ENCODE data around the gene BCAP29.

Gene BCAP29

DNA sequence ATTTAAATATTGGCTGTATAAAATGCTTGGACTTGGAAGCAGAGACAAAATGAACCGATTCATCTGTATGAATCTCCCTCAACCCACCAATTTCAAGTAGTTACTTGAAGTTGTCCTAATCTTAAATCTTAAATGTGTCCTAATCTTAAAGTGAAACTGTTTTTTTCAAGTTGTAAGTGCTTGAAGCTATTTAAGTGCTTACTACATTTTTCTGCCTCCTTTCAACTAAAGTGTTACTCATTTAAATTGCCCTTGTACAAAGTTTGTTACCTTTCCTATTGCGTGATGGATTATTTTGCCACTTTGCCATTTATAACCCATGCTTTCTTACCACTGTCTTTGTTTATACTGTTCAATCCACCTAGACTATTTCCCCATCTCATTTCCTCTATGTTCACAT is 2.8 kb downstream of the BCAP29 start:
- no peak for DNase-seq

DNA sequence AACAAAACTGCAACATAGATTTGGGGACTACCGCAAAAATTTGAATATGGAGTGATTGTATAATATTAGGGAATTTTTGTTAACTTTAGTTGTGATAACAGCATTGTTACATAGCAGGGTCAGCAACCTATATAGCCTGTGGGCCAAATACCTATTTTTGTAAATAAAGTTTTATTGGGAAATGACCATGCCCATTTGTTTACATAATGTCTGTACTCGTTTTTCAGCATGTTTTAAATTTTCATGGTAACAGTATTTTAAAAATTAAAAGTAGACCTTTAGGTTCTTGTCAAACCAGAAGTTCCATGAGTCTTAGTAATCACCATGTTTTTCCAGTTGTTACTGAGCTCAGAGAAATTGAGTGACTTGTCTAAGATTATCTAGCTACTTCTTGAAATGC is 4.7 kb downstream of the BCAP29 start:
- DNase-seq, result no peak

DNA sequence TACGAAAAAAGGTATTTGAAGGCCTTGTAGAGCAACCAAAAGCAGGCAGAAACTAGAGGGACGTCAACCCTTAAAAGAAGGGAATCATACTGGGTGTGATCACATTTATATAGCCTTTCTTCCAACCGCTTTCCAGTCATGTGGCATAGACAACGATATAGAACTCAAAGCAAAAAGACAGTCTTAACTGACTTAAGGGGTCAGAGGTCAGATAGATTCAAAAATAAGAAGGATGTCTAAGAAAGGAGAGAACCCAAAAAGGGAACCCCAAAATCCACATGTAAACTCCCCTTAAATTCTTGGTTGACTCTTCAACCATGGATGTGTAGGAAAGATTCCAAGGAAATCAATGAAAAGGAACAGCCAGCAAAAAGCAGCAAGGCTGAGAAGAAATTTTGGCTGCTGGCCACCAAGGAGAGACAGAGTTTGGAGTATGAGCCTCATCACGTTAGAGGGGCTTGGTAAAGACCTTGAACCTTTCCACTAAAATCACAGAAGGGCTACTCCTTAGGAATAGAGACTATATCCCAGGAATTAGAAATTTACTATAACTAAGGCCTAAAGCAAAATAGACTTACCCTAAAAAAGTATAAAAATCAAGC is 8.6 kb downstream of the BCAP29 start:
- DNase-seq, result no peak

DNA sequence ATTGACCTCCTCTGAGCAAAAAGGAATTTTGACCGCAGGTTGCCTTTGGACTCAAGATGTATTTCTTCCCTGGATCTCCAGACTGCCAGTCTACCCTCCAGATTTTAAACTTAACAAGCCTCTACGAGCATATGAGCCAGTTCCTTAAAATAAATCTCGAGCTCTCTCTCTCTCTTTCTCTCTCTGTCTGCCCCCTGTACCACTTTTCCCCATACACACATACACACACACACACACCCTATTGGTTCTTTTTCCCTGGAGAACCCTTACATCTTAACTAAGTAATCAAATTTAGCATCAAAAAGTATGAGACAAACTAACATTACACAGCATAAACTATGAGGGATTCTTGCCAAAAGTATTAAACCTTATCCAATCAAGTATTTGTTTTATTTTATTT is 11.4 kb downstream of the BCAP29 start:
- DNase-seq, result no peak

DNA sequence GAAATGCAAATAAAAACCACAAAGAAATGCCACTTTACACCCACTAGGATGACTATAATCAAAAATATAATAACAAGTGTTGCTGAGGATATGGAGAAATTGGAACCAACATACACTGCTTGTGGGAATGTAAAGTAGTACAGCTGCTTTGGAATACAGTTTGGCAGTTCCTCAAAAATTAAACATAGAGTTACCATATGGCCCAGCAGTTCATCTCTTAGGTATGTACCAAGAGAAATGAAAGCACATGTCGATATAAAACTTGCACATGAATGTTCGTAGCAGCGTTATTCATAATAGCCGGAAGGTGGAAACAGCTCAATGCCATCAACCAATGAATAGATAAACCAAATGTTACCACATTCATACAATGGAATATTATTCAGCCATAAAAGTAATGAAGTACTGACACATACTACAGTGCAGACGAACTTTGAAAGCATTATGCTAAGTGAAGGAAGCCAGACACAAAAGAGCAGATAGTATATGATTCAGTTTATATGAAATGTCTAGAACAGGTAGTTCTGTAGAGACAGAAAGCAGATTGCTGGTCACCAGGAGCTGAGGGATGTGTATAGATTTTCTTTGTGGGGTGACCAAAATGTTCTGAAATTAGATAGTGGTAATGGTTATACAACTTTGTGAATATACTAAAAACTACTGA is 12.4 kb downstream of the BCAP29 start:
- no peak for DNase-seq

DNA sequence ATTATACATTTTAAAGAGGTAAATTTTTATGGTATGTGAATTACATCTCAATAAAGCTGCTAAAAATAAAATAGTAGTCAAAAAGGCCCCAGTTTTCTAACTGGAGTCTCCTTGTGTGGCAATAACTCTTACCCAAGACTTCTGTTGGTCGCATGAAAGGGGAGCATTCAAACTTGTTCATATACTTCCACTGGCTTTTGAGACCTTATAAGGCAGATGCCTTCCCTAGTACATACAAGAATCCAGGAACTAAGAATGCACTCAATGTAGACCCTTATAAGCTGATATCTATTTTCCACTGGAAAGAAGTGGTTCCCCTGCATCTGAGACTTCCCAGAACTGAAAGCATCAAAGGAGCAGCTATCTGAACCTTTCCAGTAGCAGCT is 13.0 kb downstream of the BCAP29 start:
- DNase-seq, result no peak

DNA sequence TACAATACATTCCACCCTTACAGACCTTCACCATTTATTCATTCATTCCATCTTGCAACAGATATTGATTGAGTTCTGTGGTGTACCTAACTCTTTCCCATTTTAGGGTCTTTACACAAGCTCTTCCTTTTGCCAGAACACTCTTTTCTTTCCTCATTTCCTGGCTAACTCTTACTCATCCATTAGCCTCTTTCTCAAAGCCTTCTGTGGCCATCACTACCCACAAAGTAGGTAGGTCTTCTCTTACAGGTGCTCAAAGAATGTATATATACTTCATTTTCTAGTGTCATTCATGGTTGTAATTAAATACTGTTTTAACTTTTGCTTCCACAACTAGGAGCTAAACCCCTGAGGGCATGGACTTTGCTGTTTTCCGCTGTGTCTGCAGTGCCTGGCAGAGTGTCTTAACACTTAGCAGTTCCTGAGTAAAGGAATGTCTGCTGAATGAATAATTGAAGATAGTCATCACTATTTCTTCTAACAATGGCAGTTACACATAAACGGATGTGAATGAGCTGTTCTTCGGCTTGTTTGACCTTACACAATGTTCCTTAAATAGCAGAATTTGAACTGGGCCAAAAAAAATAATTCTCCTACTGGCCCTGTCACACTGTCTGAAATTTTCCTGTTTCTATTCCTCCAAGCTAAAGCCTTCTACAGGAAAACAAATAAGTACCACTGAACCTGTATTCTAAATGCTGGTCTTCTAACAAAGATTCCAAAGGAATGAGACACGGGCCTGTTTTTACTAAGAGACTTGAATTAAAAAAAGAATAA is 15.1 kb downstream of the BCAP29 start:
- no peak for DNase-seq

DNA sequence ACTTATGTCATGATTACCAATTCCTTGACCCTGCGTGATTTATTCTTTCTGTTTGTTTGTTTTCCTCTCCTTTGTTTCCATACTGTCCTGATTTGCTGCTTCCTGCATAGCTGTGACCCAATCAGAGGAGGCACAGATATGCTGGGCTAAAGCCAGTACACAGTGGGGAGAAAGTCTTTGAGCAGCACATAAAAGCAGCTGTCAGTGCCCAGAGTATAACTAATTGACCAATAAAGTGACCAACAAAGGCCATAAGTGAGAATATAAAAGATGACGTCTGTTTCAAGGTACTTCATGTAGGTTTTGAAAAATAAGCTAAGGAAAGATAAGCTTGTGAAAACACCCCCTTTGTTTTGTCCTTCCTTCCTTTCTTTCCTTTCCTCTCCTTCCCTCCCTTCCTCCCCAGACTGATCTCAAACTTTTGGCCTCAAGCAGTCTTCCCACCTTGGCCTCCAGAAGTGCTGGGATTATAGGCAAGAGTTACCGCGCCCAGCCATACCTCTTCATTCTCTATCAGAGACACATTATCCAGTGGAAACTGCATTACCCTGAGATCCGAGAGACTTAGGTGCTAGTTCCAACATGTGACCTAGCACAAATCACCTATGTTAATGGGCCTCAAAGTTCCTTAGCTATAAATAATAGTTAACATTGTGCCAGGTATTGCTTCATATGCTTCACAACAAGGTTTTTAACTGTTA is 17.0 kb downstream of the BCAP29 start:
- no peak for DNase-seq

DNA sequence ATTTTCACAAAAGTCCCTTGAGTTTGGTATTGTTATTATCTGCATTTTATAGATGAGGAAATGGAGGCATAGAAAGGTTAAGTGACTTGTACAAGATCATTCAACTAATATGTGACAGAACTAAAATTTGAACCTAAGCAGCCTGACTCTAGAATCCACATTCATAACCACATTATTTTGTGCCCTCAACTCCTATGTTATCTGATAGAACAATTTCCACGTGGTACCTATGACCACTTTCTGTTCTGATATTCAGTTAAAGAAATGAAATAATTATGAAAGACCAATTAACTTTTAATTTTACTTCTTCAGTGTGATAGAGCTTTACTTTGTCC is 17.5 kb downstream of the BCAP29 start:
- DNase-seq, result no peak

DNA sequence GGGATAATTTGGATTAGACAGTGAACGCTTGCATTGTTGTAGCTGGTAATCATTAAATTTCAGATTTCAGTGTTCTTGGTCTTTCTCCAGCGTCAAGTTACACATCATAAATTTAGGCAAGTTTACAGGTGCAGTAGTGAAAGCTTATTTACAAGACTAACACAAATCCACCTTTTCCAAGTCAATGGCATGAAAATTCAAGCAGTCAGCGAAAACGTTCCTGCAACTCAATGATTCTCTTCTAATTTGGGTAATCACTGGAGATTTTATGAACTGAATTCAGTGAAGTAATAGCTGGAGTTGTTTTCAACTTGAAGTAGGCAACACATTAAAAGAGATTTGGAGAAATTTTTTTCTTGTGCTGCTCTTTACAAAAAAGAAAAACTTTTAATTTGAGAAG is 17.9 kb downstream of the BCAP29 start:
- no peak for DNase-seq

DNA sequence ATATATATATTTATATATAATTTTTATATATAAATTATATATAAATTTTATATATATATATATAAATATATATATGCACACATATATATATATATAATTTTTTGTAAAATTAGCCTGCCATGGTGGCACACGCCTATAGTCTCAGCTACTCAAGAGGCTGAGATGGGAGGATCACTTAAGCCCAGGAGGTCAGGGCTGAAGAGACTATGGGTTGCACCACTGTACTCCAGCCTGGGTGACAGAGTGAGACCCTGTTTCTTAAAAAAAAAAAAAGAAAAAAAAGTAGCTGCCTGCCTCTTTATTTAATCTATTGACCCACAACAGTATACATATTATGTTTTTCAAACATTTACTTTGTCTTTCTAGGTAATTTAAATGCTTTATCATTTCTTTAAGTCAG is 19.2 kb downstream of the BCAP29 start:
- DNase-seq, result no peak

DNA sequence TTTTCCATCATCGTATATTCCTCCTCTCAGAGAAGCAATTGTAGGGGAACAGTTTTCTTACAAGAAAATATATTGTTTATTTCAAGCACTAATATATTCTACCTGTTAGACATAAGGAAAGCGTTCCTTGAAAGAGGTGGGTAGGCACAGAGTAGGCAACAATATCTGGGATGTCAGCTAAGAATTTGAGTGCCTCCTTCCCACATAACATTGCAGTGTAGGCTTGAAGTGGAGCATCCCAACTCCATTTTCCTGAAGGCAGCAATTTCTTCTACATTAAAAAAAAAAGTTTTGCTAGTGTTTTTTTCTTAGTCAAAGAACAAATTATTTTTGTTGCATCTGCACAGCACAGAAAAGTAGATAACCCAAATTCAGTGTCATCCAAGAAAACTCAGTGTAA is 20.8 kb downstream of the BCAP29 start:
- no peak for DNase-seq

DNA sequence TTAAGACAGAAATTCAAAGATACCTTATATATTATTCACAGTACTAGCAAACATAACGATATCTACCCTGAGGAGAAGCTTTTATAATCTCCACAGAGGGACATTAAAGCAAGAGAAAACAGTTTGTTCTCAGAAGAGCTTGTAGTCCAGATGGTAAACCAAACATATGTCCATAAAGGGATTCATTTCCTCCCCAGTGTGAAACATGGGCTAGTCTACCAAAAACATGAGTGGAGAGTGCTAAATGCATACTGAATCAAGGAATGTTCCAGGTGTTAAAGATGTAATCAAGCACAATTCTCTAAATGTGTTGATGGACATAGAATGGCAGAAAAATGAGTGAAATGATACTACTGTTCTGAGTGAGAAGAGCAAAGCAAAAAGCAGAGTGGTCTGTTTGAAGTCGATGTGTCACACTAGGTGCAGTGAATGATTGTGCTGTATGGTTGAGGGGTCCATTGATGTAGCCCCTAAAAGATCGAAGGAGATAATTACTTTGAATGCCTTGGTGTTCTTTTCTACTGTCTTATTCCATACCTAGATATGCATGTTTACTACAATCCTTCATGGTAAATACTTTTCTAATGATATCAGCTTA is 25.3 kb downstream of the BCAP29 start:
- DNase-seq, result no peak

DNA sequence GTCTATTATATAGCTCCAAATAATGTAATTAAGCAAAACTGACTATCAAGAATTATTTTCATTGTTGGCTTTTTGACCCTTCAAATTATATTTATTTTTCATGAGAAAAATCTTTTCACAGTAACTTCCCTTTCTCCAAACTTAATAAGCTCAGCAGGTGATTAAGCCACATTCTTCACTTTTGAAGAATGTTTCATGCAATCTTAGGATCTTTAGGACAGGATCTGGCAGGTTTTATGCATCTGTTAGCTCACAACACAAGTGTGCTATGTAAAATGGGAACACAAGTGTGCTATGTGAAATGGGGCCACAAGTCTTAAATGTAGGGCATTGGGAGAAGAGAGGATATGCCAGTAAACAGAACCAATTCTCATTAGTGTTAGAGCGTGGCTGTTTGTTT is 26.3 kb downstream of the BCAP29 start:
- no peak for DNase-seq

DNA sequence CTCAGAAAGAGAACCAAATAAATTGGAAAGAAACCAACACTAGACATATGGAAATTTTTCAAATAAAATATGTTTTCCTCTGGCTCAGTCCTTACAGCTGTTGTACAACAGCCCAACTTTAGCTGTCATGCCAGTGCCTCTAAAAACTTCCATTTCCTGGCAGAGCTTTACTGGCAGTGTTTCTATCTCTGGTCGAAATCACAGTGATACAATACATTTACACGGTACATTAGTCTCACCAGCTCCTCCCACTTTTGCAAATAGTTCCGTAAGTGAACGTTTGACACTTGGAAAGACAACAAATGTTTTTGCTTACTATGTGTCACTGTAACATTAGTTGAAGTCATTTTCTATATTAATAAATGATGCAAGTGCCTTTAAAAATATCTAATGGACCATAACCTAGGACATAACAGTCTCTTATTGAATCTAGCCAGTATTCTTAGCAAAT is 29.8 kb downstream of the BCAP29 start:
- no peak for DNase-seq

DNA sequence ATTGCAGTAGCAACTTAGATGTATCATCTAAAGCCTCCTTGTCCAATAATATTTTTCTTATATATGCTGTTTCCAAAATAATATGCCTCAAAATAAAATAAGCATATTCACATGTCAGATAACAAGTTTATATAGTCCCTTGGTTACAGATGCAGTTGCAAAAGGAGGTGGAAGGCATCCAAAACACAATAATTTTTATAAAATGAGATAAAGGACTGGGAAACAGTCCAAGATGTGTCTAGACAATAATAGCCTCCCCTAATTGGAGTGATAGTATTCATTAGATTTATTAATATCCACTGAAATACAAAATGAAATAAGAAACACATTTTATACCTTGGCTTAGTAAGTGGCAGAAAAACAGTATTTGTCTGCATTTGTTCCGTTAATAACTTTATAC is 30.3 kb downstream of the BCAP29 start:
- DNase-seq, result no peak

DNA sequence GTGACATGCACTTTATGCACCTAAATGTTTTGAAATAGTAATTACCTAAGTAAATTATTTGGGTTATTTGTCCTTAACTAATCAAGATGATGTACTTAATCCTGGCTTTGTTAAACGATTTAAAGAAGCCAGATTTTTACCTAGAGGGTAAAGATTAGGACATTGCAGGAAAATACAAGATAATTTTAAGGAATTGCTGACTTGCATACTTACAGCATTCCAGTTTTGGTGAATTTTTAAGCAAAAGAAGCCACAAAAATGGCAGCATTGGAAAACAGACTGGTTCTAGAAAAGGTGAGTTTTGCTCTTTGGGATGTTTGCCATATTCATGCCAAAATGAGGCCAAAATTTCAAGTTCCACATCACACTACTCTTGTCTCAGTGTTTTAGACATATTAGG is 33.4 kb downstream of the BCAP29 start:
- no peak for DNase-seq

DNA sequence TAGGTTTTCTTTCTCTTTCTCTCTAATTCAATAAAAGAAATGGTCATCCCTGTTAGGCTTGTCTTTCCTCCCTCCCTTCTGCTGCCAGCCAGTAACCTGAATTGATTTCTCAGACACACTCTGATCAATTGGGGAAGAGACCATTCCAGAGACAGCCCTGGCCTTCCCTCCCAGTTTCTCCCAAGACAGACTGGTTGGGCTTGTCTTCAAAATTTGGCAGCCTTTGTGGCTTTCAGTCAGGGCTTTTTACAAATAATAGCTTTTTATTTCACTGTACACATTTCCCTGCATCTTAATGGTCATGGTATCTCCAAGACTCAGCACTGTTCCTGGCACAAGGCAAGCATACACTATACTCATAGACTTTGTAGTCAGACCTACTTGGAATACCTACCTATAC is 33.9 kb downstream of the BCAP29 start:
- DNase-seq, result no peak

DNA sequence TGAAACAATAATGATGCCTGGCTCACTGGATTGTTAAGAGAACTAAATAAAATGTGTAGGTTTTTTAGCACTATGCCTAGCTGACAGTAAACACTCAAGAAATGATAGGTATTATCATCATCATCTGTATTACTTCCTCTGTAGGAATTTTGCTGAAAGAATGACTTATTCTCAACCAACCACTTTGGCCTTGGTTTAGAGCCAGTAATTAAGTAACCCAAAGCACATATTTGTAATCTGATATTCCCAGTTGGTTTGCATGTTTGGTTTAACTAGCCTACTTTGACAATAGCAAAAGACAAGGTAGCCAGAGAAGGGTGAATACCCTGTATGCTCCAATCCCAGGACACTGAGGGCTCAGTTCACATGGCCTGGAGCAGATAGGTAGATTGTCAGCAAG is 34.4 kb downstream of the BCAP29 start:
- DNase-seq, result no peak

DNA sequence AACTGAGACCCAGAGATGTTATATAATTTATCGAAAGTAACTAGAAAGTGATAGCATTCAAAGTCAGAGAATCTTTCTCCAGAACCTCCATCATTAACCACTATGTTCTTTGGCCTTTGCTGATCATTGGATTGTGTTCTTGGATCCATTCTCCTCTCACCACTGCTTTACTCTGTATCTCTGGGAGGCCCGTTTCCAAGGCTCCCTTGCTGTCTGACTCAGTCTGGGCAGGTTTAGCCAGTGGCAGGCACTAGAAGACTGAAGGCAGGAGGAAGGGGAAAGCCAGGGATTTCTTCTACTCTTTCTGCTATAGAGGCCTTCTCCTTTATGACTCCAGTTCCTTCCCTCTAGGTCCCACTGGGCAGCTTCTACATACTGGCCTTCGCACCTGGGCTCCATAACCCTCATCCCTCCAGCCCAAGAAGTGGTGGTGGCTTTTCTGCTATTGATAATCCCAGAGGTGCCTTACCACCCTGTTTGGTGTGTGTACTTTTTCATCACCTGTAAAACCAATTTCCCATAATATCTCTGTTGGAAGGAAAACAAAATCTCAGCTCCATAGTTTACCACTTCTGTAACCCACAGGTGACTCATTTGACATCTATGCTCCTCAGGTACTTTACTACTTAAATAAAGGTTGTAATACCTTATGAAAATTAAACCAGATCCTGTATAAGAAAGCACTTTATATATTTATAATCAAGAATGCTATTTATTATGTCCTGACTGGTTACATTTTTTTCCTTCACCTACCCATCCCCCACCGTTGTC is 36.0 kb downstream of the BCAP29 start:
- DNase-seq, result no peak

DNA sequence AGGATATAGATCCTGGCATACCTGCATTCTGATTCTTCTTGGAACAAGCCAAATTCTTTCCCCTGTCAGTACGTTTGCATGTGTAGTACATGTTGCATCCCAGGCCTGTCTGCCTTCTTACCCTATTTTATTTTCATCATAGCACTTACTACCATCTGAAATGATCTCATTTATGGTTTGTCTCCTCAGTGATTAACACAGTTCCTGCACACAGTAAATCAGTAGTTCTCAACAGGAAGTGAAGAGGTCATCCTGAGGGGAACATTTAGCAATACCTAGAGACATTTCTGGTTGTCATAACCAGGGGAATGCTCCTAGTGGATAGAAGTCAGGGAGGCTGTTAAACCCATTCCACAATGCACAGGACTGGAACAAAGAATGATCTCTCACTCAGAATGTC is 42.4 kb downstream of the BCAP29 start:
- DNase-seq, result no peak

DNA sequence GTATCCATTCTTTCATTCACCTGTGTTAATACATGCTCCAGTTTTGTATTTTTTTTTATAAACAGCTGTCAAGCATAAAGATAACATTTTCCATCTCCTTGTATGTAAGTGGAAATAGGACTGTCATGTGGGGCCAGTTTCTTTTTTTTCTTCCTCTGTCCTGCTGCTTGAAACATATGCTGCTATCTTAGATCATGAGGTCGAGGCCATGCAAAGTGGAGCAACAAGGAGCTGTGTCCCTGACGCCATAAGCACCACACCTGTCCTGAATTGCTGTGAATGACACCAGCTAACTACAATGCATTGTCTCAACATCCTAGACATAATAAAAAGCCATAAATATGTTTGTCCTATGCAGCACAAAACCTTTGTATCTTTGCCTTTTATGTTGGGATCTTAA is 42.8 kb downstream of the BCAP29 start:
- no peak for DNase-seq

DNA sequence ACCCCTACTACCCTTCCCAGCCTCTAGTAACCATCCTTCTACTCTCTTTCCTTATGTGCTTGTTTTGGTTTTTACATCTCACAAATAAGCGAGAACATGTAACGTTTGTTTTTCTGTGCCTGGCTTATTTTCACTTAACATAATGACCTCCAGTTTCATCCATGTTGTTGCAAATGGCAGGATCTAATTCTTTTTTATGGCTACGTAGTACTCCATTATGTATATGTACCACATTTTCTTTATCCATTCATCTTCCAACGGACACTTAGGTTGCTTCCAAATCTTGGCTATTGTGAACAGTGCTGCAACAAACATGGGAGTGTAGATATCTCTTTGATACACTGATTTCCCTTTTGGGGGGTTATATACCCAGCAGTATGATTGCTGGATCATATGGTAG is 47.0 kb downstream of the BCAP29 start:
- DNase-seq, result no peak
